Panc1 (cell line): Measurements from ENCODE around the gene MOAP1. TPM values are rescaled to one million over a fixed set of nuclear protein-coding genes. Genes with fewer than 3 reads are reported as not detected.

Experiments
- ATAC-seq: fragments of 200-7000 bp; cut with Tn5 transposase; 2 replicates; pipeline ENCODE4 v1.9.1; 2020; ENCODE audit warnings: mild to moderate bottlenecking, moderate library complexity
- BruUV-seq: library from RNA; stranded (reverse); fragments of 400-500 nt; replicated peaks from 2 replicates; lab custom pipeline; 2021; lab: Mats Ljungman, UMichigan
- CTCF ChIA-PET: fragments of 300-600 bp; sonication (Branson Sonifier 250); formaldehyde crosslinking; loops from one replicate; lab custom pipeline; 2022; ENCODE audit warnings: antibody characterized with exemption; lab: Charles Lee
- POLR2A ChIA-PET: fragments of 300-600 bp; sonication (Branson Sonifier 250); formaldehyde crosslinking; loops from one replicate; lab custom pipeline; 2022; ENCODE audit warnings: antibody characterized with exemption; lab: Charles Lee
- DNase-seq: peaks from one replicate; pipeline ENCODE4 v3.0.0-alpha.2; 2010; ENCODE audit warnings: low read depth, low spot score
- H3K27ac ChIP-seq: 2 replicates; pipeline ENCODE4 v1.5.1; 2011; ENCODE audit warnings: mild to moderate bottlenecking, low read length, inconsistent platforms
- H3K27me3 ChIP-seq: fragments of 200-500 bp; sonication (Bioruptor generic); 2 replicates; pipeline ENCODE4 v1.6.0; 2014; ENCODE audit warnings: low read length, inconsistent platforms; ENCODE audit not compliant: control insufficient read depth, insufficient read depth
- H3K36me3 ChIP-seq: fragments of 200-500 bp; sonication (Bioruptor generic); 2 replicates; pipeline ENCODE4 v1.5.1; 2014; ENCODE audit warnings: inconsistent platforms, mild to moderate bottlenecking, low read length, moderate library complexity; ENCODE audit not compliant: control insufficient read depth, insufficient read depth
- H3K4me1 ChIP-seq: 2 replicates; pipeline ENCODE4 v1.5.1; 2011; ENCODE audit warnings: inconsistent platforms, mild to moderate bottlenecking, low read length, moderate library complexity; ENCODE audit not compliant: control insufficient read depth, insufficient read depth
- H3K4me3 ChIP-seq, 2 experiments: 2 replicates each; pipeline ENCODE4 v1.5.1; 2011 to 2012; ENCODE audit warnings: low read depth in 2 of 2, low read length in 2 of 2, mild to moderate bottlenecking in 2 of 2, inconsistent platforms in 1 of 2, moderate library complexity in 1 of 2
- H3K9me3 ChIP-seq: fragments of 200-500 bp; sonication (Bioruptor generic); 2 replicates; pipeline ENCODE4 v1.5.1; 2014; ENCODE audit warnings: low read depth, mild to moderate bottlenecking, inconsistent platforms, low read length, moderate library complexity; ENCODE audit not compliant: control insufficient read depth, insufficient read depth
- CTCF ChIP-seq: fragments of 450-650 bp; IDR thresholded peaks from 2 replicates; pipeline ENCODE4 v1.5.1; 2017; ENCODE audit warnings: mild to moderate bottlenecking
- SIN3A ChIP-seq: IDR thresholded peaks from 2 replicates; pipeline ENCODE4 v1.6.1; 2012; ENCODE audit warnings: low read depth, mild to moderate bottlenecking, low read length, moderate library complexity, borderline replicate concordance; ENCODE audit not compliant: insufficient read depth
- in situ Hi-C: cut with HindIII; loops from 2 replicates; pipeline ENCODE4 v1.10.0; 2016; ENCODE audit warnings: low sequenced_read_pairs, low pct_unique_long_range_greater_than_20kb
- intact Hi-C: fragments of 100-400 bp; cut with micrococcal nuclease; formaldehyde crosslinking; loops from one replicate; pipeline ENCODE4 v1.10.0; 2022; ENCODE audit not compliant: unreplicated experiment
- total RNA-seq: library from RNA; stranded (reverse); gene quantifications from one replicate; pipeline ENCODE4 v1.2.1, GENCODE V29; 2021; ENCODE audit not compliant: unreplicated experiment

MOAP1 gene
- total RNA-seq, 1 experiment from 2014 or later = 6.9 TPM

DNA sequence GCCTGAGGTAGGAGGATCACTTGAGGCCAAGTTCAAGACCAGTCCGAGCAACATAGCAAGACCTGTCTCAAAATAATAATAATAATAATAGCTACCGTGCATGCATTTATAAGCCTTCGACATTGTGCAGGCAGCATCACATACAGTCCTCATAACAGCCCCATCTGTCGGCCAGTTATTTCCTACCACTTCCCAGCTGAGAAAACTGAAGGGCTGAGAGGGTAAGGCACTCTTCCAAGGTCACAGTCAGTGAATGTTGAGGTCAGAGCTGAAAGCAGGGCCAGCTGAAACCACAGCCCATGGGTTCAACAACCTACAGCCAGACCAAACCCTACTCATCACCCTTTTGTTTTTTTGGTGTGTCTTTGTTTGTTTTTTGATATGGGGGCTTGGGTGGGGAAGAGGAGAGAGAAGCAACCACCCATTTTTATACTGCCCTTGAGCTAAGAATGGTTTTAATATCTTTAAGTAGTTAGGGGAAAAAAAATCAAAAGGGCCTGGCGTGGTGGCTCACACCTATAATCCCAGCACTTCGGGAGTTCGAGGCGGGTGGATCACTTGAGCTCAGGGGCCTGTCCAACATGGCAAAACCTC lies 52.1 kb downstream of the MOAP1 start:
- Histone ChIP-seq H3K36me3 (no peaks in the 10 kb centered on the region), H3K9me3 (no peaks in the 10 kb centered on the region), H3K27ac (no peak overlapping the region), H3K27me3 (no peaks in the 10 kb centered on the region), H3K4me1 (no peaks in the 10 kb centered on the region), H3K4me3 (no peak overlapping the region)
- TF ChIP-seq CTCF (peak; percentile 68), SIN3A (no peak)
- ATAC-seq = peak; percentile 87
- no peak for DNase-seq
- no TSS peak for BruUV-seq
- intact Hi-C loops (loop anchor here (10.0 kb wide), 1 partner anchor 178 kb away; no protein-coding TSS in a partner anchor), in situ Hi-C loops (no loop called here)
- ChIA-PET POLR2A (no interaction called here), CTCF (interaction anchor here (0.6 to 2.3 kb wide), 6 partner anchors 9 to 1980 kb away, joined by 3 to 22 read pairs (median 4); partner anchors contain the start of gene ITPK1)

Other genes with a start within 250 kb of the MOAP1 start
- 25.9 TPM for gene ITPK1, start 69.0 kb downstream of the MOAP1 start, total RNA-seq
- gene LYSET, start 420 bp upstream of the MOAP1 start, total RNA-seq = 20.9 TPM
- 9.5 TPM for gene GON7, start 22.2 kb upstream of the MOAP1 start, total RNA-seq
- gene UBR7, start 22.4 kb upstream of the MOAP1 start, total RNA-seq = 19.9 TPM
- 24.7 TPM for gene BTBD7, start 148.1 kb upstream of the MOAP1 start, total RNA-seq
- gene COX8C, start 162.3 kb upstream of the MOAP1 start, total RNA-seq = not detected
- 0.05 TPM for gene UNC79, start 246.0 kb upstream of the MOAP1 start, total RNA-seq